DMS114 treated with DMSO at 0.1 percent for 48 hours (cell line): ENCODE results near the gene ABCC4.
"Not testable (repeated sequence)": the region's sequence is repeated elsewhere in the genome, so short reads cannot be mapped to it uniquely, and the experiment has no call there.

ENCODE experiments used
- DNase-seq: peaks from one replicate; lab custom pipeline; 2025; ENCODE audit not compliant: unreplicated experiment; lab: John Stamatoyannopoulos, UW

Gene ABCC4

GRCh38 chr13:95298169-95298965 lies 2.9 kb downstream of the ABCC4 start:
- no peak for DNase-seq

GRCh38 chr13:95296326-95296925 lies 4.8 kb downstream of the ABCC4 start:
- no peak for DNase-seq

- DNase-seq, result no peak
Measured at GRCh38 chr13:95295026-95295425, 6.2 kb downstream of the ABCC4 start.

- DNase-seq, result no peak
Measured at GRCh38 chr13:95292622-95293021, 8.6 kb downstream of the ABCC4 start.

GRCh38 chr13:95289901-95290300 lies 11.3 kb downstream of the ABCC4 start:
- not testable (repeated sequence) for DNase-seq

- no peak for DNase-seq
Measured at GRCh38 chr13:95289020-95289444, 12.2 kb downstream of the ABCC4 start.

- no peak for DNase-seq
Measured at GRCh38 chr13:95284436-95284835, 16.8 kb downstream of the ABCC4 start.

- DNase-seq, result no peak
Measured at GRCh38 chr13:95279016-95279415, 22.2 kb downstream of the ABCC4 start.

GRCh38 chr13:95276037-95276505 lies 25.2 kb downstream of the ABCC4 start:
- DNase-seq, result no peak

GRCh38 chr13:95275322-95276036 lies 25.8 kb downstream of the ABCC4 start:
- DNase-seq, result no peak

GRCh38 chr13:95273592-95274132 lies 27.6 kb downstream of the ABCC4 start:
- not testable (repeated sequence) for DNase-seq

GRCh38 chr13:95272076-95272475 lies 29.2 kb downstream of the ABCC4 start:
- DNase-seq, result not testable (repeated sequence)

GRCh38 chr13:95269756-95270155 lies 31.5 kb downstream of the ABCC4 start:
- no peak for DNase-seq

- DNase-seq, result not testable (repeated sequence)
Measured at GRCh38 chr13:95268343-95269065, 32.7 kb downstream of the ABCC4 start.

GRCh38 chr13:95267662-95268342 lies 33.4 kb downstream of the ABCC4 start:
- no peak for DNase-seq

- no peak for DNase-seq
Measured at GRCh38 chr13:95264225-95264624, 37.0 kb downstream of the ABCC4 start.

GRCh38 chr13:95262837-95263384 lies 38.3 kb downstream of the ABCC4 start:
- no peak for DNase-seq

- no peak for DNase-seq
Measured at GRCh38 chr13:95261956-95262355, 39.3 kb downstream of the ABCC4 start.

- DNase-seq, result no peak
Measured at GRCh38 chr13:95260031-95260525, 41.2 kb downstream of the ABCC4 start.
